HCT116 (cell line): ENCODE results near the gene TTLL5.

Experiments used
- ATF3 ChIP-seq: IDR thresholded peaks from 2 replicates; pipeline ENCODE4 v1.6.1; 2012
- CTCF ChIP-seq, 3 experiments: fragments of 200-600 bp in 1 of 3; sonication (generic) in 1 of 3; IDR thresholded peaks in 2 of 3; conservative IDR thresholded peaks in 1 of 3; 2 replicates each; pipeline ENCODE4 v1.5.1; 2012 to 2017; ENCODE audit warnings: low read depth in 2 of 3, low read length in 2 of 3, antibody characterized with exemption in 1 of 3, borderline replicate concordance in 1 of 3, control low read depth in 1 of 3, mild to moderate bottlenecking in 1 of 3, mixed read lengths in 1 of 3, mixed run types in 1 of 3, moderate library complexity in 1 of 3; ENCODE audit not compliant: insufficient read depth in 1 of 3
- EZH2 ChIP-seq: fragments of 200-600 bp; sonication (generic); IDR thresholded peaks from 2 replicates; pipeline ENCODE4 v1.6.1; 2017; ENCODE audit warnings: antibody characterized with exemption, mixed run types
- EZH2phosphoT487 ChIP-seq: fragments of 200-600 bp; IDR thresholded peaks from 2 replicates; pipeline ENCODE4 v1.6.1; 2018; ENCODE audit warnings: antibody characterized with exemption, borderline replicate concordance

- TF ChIP-seq CTCF (IDR thresholded peaks at IDR 0.05 in 2 of 3, conservative IDR thresholded peaks at IDR 0.05 in 1 of 3; ENCODE audit: borderline replicate concordance in 1 of 3, insufficient read depth in 1 of 3, low read depth in 2 of 3, low read length in 2 of 3) (no peak), EZH2 (no peak), EZH2phosphoT487 (no peak), ATF3 (no peak)
These were observed 44.0 kb downstream of the TTLL5 start for GRCh38 chr14:75705014-75705413.
